SK-N-SH (cell line): ENCODE results near the gene ARHGEF6. TPM values are rescaled to one million over a fixed set of nuclear protein-coding genes. Genes with fewer than 3 reads are reported as not detected.

Experiments used
- CTCF ChIA-PET: fragments of 300-600, 350-600 bp; formaldehyde crosslinking; extraction: SDS; loops from one replicate; lab custom pipeline; 2021; lab: Yijun Ruan, JAX
- POLR2A ChIA-PET: fragments of 350-600 bp; sonication (Branson Sonifier 250); formaldehyde crosslinking; extraction: SDS; loops from one replicate; lab custom pipeline; 2020; ENCODE audit warnings: antibody characterized with exemption, inconsistent platforms; lab: Yijun Ruan, JAX
- DNase-seq: peaks from one replicate; pipeline ENCODE4 v3.0.0; 2012
- H2AFZ ChIP-seq: fragments of 200-600 bp; sonication (generic); 2 replicates; pipeline ENCODE4 v1.8.1; 2016; ENCODE audit warnings: antibody characterized with exemption, mild to moderate bottlenecking, low read depth
- H3F3A ChIP-seq: fragments of 200-600 bp; sonication (generic); replicated peaks from 2 replicates; pipeline ENCODE3; 2016; ENCODE audit warnings: antibody characterized with exemption, mild to moderate bottlenecking; ENCODE audit not compliant: insufficient read depth
- H3K27ac ChIP-seq, 2 experiments: fragments of 200-500 bp in 1 of 2; fragments of 200-600 bp in 1 of 2; sonication (Bioruptor generic) in 1 of 2; sonication (generic), shearing (Covaris generic) in 1 of 2; 2 replicates each; pipeline versions ENCODE4 v1.5.1 to v1.6.1; 2014 to 2016; ENCODE audit warnings: low read depth in 2 of 2, inconsistent platforms in 1 of 2, low read length in 1 of 2, mild to moderate bottlenecking in 1 of 2, mixed read lengths in 1 of 2
- H3K27me3 ChIP-seq: fragments of 200-600 bp; sonication (generic), shearing (Covaris generic); 2 replicates; pipeline ENCODE4 v1.6.1; 2016; ENCODE audit warnings: mixed run types; ENCODE audit not compliant: insufficient read depth
- H3K36me3 ChIP-seq, 2 experiments: fragments of 200-500 bp in 1 of 2; fragments of 200-600 bp in 1 of 2; sonication (Bioruptor generic) in 1 of 2; sonication (generic) in 1 of 2; replicated peaks in 1 of 2; 2 replicates each; pipeline versions ENCODE3 to v1.5.1; 2014 to 2016; ENCODE audit warnings: low read length in 1 of 2, mild to moderate bottlenecking in 1 of 2; ENCODE audit not compliant: insufficient read depth in 2 of 2, control insufficient read depth in 1 of 2
- H3K4me1 ChIP-seq, 2 experiments: fragments of 200-500 bp in 1 of 2; fragments of 200-600 bp in 1 of 2; sonication (Bioruptor generic) in 1 of 2; sonication (generic), shearing (Covaris generic) in 1 of 2; 2 replicates each; pipeline versions ENCODE4 v1.5.1 to v1.6.1; 2014 to 2016; ENCODE audit warnings: low read depth in 1 of 2, low read length in 1 of 2, mixed run types in 1 of 2; ENCODE audit not compliant: insufficient read depth in 2 of 2, control insufficient read depth in 1 of 2
- H3K4me2 ChIP-seq: fragments of 200-600 bp; sonication (generic), shearing (Covaris generic); 2 replicates; pipeline ENCODE4 v1.6.1; 2017; ENCODE audit warnings: mixed run types
- H3K4me3 ChIP-seq, 2 experiments: fragments of 200-500 bp in 1 of 2; fragments of 200-600 bp in 1 of 2; sonication (Bioruptor generic) in 1 of 2; sonication (generic), shearing (Covaris generic) in 1 of 2; 2 replicates each; pipeline versions ENCODE4 v1.5.1 to v1.8.1; 2014 to 2016; ENCODE audit warnings: low read depth in 2 of 2, inconsistent platforms in 1 of 2, low read length in 1 of 2, mild to moderate bottlenecking in 1 of 2, mixed read lengths in 1 of 2, moderate library complexity in 1 of 2
- H3K79me2 ChIP-seq: fragments of 200-600 bp; sonication (generic); 2 replicates; pipeline ENCODE4 v1.8.1; 2017; ENCODE audit warnings: mild to moderate bottlenecking; ENCODE audit not compliant: insufficient read depth
- H3K9ac ChIP-seq: fragments of 200-600 bp; sonication (generic); 2 replicates; pipeline ENCODE4 v1.6.1; 2017; ENCODE audit warnings: mixed run types
- H3K9me2 ChIP-seq: fragments of 200-600 bp; sonication (generic); 2 replicates; pipeline ENCODE4 v1.6.1; 2017; ENCODE audit warnings: mixed run types
- H3K9me3 ChIP-seq: fragments of 200-600 bp; sonication (generic); 2 replicates; pipeline ENCODE4 v1.6.1; 2017; ENCODE audit warnings: mixed run types, mild to moderate bottlenecking, moderate library complexity
- H4K20me1 ChIP-seq: fragments of 200-600 bp; sonication (generic); 2 replicates; pipeline ENCODE4 v1.6.1; 2017; ENCODE audit warnings: mild to moderate bottlenecking, mixed run types; ENCODE audit not compliant: insufficient read depth
- CHD2 ChIP-seq: fragments of 150-350 bp; IDR thresholded peaks from 2 replicates; pipeline ENCODE4 v1.6.1; 2018; ENCODE audit warnings: low read length; ENCODE audit not compliant: partially characterized antibody
- EP300 ChIP-seq, 2 experiments: IDR thresholded peaks; 2 replicates each; pipeline versions ENCODE4 v1.4.0 to v1.6.1; 2012; ENCODE audit warnings: borderline replicate concordance in 1 of 2, low read depth in 1 of 2, low read length in 1 of 2
- EZH2phosphoT487 ChIP-seq: fragments of 200-600 bp; sonication (generic); IDR thresholded peaks from 2 replicates; pipeline ENCODE4 v1.6.1; 2017; ENCODE audit warnings: low read depth, mixed run types, mild to moderate bottlenecking, antibody characterized with exemption, moderate library complexity, borderline replicate concordance
- FOSL2 ChIP-seq: IDR thresholded peaks from 2 replicates; pipeline ENCODE4 v1.4.0; 2012; ENCODE audit warnings: low read depth, mild to moderate bottlenecking, moderate library complexity, borderline replicate concordance
- FOXJ3 ChIP-seq: sonication (generic); formaldehyde crosslinking; IDR thresholded peaks from 2 replicates; pipeline ENCODE4 v1.5.1; 2020; ENCODE audit warnings: mild to moderate bottlenecking, missing genetic modification reagents
- GATA2 ChIP-seq: sonication (generic); formaldehyde crosslinking; IDR thresholded peaks from 2 replicates; pipeline ENCODE4 v1.5.0; 2020; ENCODE audit warnings: mild to moderate bottlenecking, missing genetic modification reagents
- JUND ChIP-seq: IDR thresholded peaks from 2 replicates; pipeline ENCODE4 v1.4.0; 2012
- MXI1 ChIP-seq: IDR thresholded peaks from 2 replicates; pipeline ENCODE4 v1.6.1; 2012; ENCODE audit warnings: mild to moderate bottlenecking, low read depth, low read length, improper control_type of control experiment
- NRF1 ChIP-seq: IDR thresholded peaks from 2 replicates; pipeline ENCODE4 v1.6.1; 2012; ENCODE audit warnings: low read depth, mild to moderate bottlenecking, low read length
- POLR2AphosphoS5 ChIP-seq: IDR thresholded peaks from 2 replicates; pipeline ENCODE4 v1.6.1; 2012; ENCODE audit warnings: low read depth, low read length
- RAD21 ChIP-seq: IDR thresholded peaks from 2 replicates; pipeline ENCODE4 v1.6.1; 2012; ENCODE audit warnings: mild to moderate bottlenecking, low read length
- RCOR1 ChIP-seq: fragments of 150-350 bp; IDR thresholded peaks from 2 replicates; pipeline ENCODE4 v1.6.1; 2017; ENCODE audit warnings: antibody characterized with exemption, low read length
- REST ChIP-seq: IDR thresholded peaks from 2 replicates; pipeline ENCODE4 v1.6.1; 2012; ENCODE audit warnings: mild to moderate bottlenecking, low read depth, low read length, moderate library complexity
- RXRA ChIP-seq: IDR thresholded peaks from 2 replicates; pipeline ENCODE4 v1.4.0; 2012; ENCODE audit warnings: low read depth, mild to moderate bottlenecking, borderline replicate concordance
- SIN3A ChIP-seq: IDR thresholded peaks from 2 replicates; pipeline ENCODE4 v1.6.1; 2012; ENCODE audit warnings: low read depth, mild to moderate bottlenecking, low read length, moderate library complexity, borderline replicate concordance
- SMC3 ChIP-seq: IDR thresholded peaks from 2 replicates; pipeline ENCODE4 v1.6.1; 2012; ENCODE audit warnings: low read depth, low read length, improper control_type of control experiment
- TAF1 ChIP-seq: IDR thresholded peaks from 2 replicates; pipeline ENCODE4 v1.6.1; 2012; ENCODE audit warnings: low read depth, mild to moderate bottlenecking, low read length, moderate library complexity, borderline replicate concordance
- YY1 ChIP-seq: IDR thresholded peaks from 2 replicates; pipeline ENCODE4 v1.4.0; 2012; ENCODE audit warnings: low read depth, mild to moderate bottlenecking
- ZBTB33 ChIP-seq: IDR thresholded peaks from 2 replicates; pipeline ENCODE4 v1.4.0; 2012; ENCODE audit warnings: low read depth, borderline replicate concordance
- WGBS: methylation state at CpG from one replicate; pipeline ENCODE4 v1.1.6; 2017; ENCODE audit warnings: low lambda C conversion rate; 5-methylcytosine and 5-hydroxymethylcytosine counted together
- polyA plus RNA-seq, 3 experiments: library from polyadenylated mRNA; depleted of rRNA; stranded (reverse); fragments of >200 nt; gene quantifications; 2 replicates each; pipeline ENCODE4 v1.2.3, GENCODE V29; 2012

Gene ARHGEF6
- polyA plus RNA-seq, 1 of the 3 experiments (the other 2 are of a cell fraction): 2.7 TPM

GRCh38 chrX:136750364-136750763 lies 30.4 kb downstream of the ARHGEF6 start:
- CTCF ChIA-PET: no interaction called here
- H3K27ac ChIP-seq: no peak overlapping the region
- H3F3A ChIP-seq: no peaks in the 10 kb centered on the region
- peaks cover 0 to 3% of the 10 kb centered on the region in 2 experiments; a peak in 1 of 4 replicates for H3K4me1 ChIP-seq
- TF ChIP-seq CHD2 (no peak), RXRA (no peak), EZH2phosphoT487 (no peak), MXI1 (no peak), JUND (no peak), NRF1 (no peak), REST (no peak), EP300 (IDR thresholded peaks at IDR 0.05; ENCODE audit: borderline replicate concordance in 1 of 2, low read depth in 1 of 2, low read length in 1 of 2) (no peak), FOSL2 (no peak), ZBTB33 (no peak), RAD21 (no peak), FOXJ3 (no peak), TAF1 (no peak), GATA2 (CRISPR knock-in tag) (no peak), SMC3 (no peak), SIN3A (no peak), RCOR1 (no peak), YY1 (no peak), POLR2AphosphoS5 (no peak)
- TF ChIP-seq, all 33 proteins: peak for 0
- POLR2A ChIA-PET: no interaction called here
- no peak for DNase-seq
- Histone ChIP-seq H4K20me1 (no peaks in the 10 kb centered on the region), H3K27me3 (no peaks in the 10 kb centered on the region), H3K36me3 (no peaks in the 10 kb centered on the region), H3K4me3 (no peak overlapping the region), H3K9me3 (no peaks in the 10 kb centered on the region), H3K9me2 (no peaks in the 10 kb centered on the region), H3K9ac (no peak overlapping the region), H2AFZ (no peak overlapping the region), H3K79me2 (no peaks in the 10 kb centered on the region), H3K4me2 (no peak overlapping the region)
- WGBS: 16% methylated on average over 2 of the region's 2 CpGs
